K562 (cell line): ENCODE data around the gene SRSF1. TPM values are rescaled to one million over a fixed set of nuclear protein-coding genes. Genes with fewer than 3 reads are reported as not detected.

Source experiments
- BRCA1 ChIP-seq, 2 experiments: fragments of 450-650 bp in 1 of 2; sonication (generic) in 1 of 2; formaldehyde crosslinking in 1 of 2; IDR thresholded peaks; 2 replicates each; pipeline versions ENCODE4 v1.5.0 to v1.6.1; 2017 to 2020; ENCODE audit warnings: mild to moderate bottlenecking in 1 of 2, missing genetic modification reagents in 1 of 2
- BRF1 ChIP-seq: IDR thresholded peaks from 3 replicates; pipeline ENCODE4 v1.6.1; 2011; ENCODE audit warnings: borderline replicate concordance, mild to moderate bottlenecking; ENCODE audit not compliant: insufficient read length; ENCODE audit errors: extremely low read depth
- ELF2 ChIP-seq: fragments of 250-450 bp; sonication (Bioruptor Pico); IDR thresholded peaks from 2 replicates; pipeline ENCODE4 v1.5.0; 2021; ENCODE audit warnings: mild to moderate bottlenecking
- GTF2E2 ChIP-seq: fragments of 200-800 bp; sonication (Bioruptor generic); IDR thresholded peaks from 2 replicates; pipeline ENCODE4 v1.6.1; 2016; ENCODE audit warnings: missing genetic modification characterization, missing compliant biosample characterization
- MEF2D ChIP-seq: conservative IDR thresholded peaks from 2 replicates; pipeline ENCODE4 v1.6.1; 2016; ENCODE audit warnings: low read depth, missing genetic modification characterization, missing compliant biosample characterization
- NR3C1 ChIP-seq: sonication (generic); formaldehyde crosslinking; IDR thresholded peaks from 2 replicates; pipeline ENCODE4 v1.8.1; 2022; ENCODE audit warnings: missing genetic modification reagents
- ZBTB7A ChIP-seq: IDR thresholded peaks from 2 replicates; pipeline ENCODE4 v1.6.1; 2011; ENCODE audit warnings: low read depth, mild to moderate bottlenecking, low read length, moderate library complexity, borderline replicate concordance; ENCODE audit not compliant: control insufficient read depth
- ZFP1 ChIP-seq: fragments of 450-650 bp; formaldehyde crosslinking; IDR thresholded peaks from 2 replicates; pipeline ENCODE4 v1.4.0; 2020; ENCODE audit warnings: mild to moderate bottlenecking, mixed read lengths
- polyA plus RNA-seq, 8 experiments: library from polyadenylated mRNA; depleted of rRNA in 4 of 8; stranded (reverse) in 5 of 8; unstranded in 3 of 8; fragments of >200 nt; fragmentation: Nextera tagmentation in 2 of 8; fragmentation: Illumina TruSeq in 1 of 8; extraction: Ambion mirVana in 2 of 8; extraction: Trizol in 1 of 8; gene quantifications; 2 replicates each; pipeline versions ENCODE4 v1.2.1 to v1.2.3, GENCODE V29; 2011 to 2014; ENCODE audit warnings: inconsistent platforms in 1 of 8, missing spikeins in 1 of 8
- total RNA-seq, 7 experiments: library from RNA; depleted of rRNA in 6 of 7; stranded (reverse); fragments of >200 nt in 6 of 7; fragmentation: Illumina TruSeq in 2 of 7; extraction: Trizol in 2 of 7; gene quantifications; 2 replicates each; pipeline versions ENCODE4 v1.2.1 to v1.2.3, GENCODE V29; 2011 to 2021; ENCODE audit warnings: low replicate concordance in 1 of 7
- TF ChIP-seq, protein P1 (sequence below), 2 experiments: fragments of 450-650 bp in 1 of 2; sonication (generic) in 1 of 2; formaldehyde crosslinking in 1 of 2; IDR thresholded peaks; 2 replicates each; pipeline versions ENCODE4 v1.7.1 to v1.9.0; 2016 to 2022; ENCODE audit warnings: inconsistent platforms in 1 of 2, mild to moderate bottlenecking in 1 of 2, missing genetic modification reagents in 1 of 2
- TF ChIP-seq, protein P2 (sequence below): fragments of 250-450 bp; sonication (Bioruptor Pico); IDR thresholded peaks from 2 replicates; pipeline ENCODE4 v1.5.1; 2021; ENCODE audit warnings: mild to moderate bottlenecking
- TF ChIP-seq, protein P3 (sequence below): fragments of 250-450 bp; sonication (Bioruptor Pico); IDR thresholded peaks from 2 replicates; pipeline ENCODE4 v1.8.0; 2022; ENCODE audit warnings: inconsistent platforms, mild to moderate bottlenecking, moderate library complexity, borderline replicate concordance
- TF ChIP-seq, protein P4 (sequence below): sonication (generic); formaldehyde crosslinking; IDR thresholded peaks from 2 replicates; pipeline ENCODE4 v1.9.0; 2022; ENCODE audit warnings: mild to moderate bottlenecking, missing genetic modification reagents

The SRSF1 gene
- total and polyA plus RNA-seq, 9 of the 15 experiments (the other 6 are each of a cell fraction or from before 2014, with no cell fraction given): 77.8 to 559 (median 442) TPM

DNA sequence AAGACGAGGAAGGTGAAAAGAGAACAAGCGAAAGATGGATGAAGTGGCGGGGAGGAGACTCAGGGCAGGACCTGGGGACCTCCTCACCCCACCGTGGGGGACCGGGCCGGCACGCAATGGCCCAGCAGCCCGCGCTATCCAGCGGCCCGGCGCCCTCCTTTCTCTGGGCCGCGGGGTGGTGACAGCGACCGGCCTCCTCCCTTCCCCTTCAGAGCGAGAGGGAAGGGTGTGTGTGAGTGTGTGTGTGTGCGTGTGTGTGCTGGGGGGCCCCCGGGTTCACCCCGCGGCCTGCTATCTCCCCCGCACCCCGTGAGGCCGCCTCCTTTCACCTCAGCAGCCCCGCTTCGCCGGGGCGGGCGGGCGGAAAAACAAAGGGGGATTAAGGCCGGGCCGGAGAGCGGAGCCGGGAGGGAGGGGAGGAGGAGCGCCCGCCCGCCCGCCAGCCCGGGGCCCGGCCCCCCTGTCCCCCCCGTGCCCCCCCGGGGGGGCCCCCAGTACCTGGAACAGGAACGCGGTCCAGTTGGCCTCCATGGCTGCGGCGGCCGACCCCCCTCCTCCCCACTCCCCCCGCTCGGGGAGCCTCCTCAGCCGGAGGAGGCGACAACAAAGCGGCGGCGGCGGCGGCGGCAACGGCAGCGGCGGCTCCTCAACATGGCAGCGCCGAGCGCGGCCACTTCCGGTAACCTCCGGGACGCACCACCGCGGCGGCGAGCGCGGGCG lies 19.3 kb downstream of the SRSF1 start, which contains the start of gene VEZF1 (continued):
- TF ChIP-seq ZBTB7A (peak; percentile 70; the same call in 1 of the 2 replicates), BRF1 (no peak), ZFP1 (CRISPR knock-in tag) (no peak), NR3C1 (CRISPR knock-in tag) (no peak), MEF2D (tag) (no peak), ELF2 (no peak), BRCA1 (IDR thresholded peaks at IDR 0.05) (no peak), BRCA1 (CRISPR knock-in tag; IDR thresholded peaks at IDR 0.05) (no peak), GTF2E2 (tag) (no peak; the same call in 1 of the 2 replicates)
- TF ChIP-seq, protein P1, sequence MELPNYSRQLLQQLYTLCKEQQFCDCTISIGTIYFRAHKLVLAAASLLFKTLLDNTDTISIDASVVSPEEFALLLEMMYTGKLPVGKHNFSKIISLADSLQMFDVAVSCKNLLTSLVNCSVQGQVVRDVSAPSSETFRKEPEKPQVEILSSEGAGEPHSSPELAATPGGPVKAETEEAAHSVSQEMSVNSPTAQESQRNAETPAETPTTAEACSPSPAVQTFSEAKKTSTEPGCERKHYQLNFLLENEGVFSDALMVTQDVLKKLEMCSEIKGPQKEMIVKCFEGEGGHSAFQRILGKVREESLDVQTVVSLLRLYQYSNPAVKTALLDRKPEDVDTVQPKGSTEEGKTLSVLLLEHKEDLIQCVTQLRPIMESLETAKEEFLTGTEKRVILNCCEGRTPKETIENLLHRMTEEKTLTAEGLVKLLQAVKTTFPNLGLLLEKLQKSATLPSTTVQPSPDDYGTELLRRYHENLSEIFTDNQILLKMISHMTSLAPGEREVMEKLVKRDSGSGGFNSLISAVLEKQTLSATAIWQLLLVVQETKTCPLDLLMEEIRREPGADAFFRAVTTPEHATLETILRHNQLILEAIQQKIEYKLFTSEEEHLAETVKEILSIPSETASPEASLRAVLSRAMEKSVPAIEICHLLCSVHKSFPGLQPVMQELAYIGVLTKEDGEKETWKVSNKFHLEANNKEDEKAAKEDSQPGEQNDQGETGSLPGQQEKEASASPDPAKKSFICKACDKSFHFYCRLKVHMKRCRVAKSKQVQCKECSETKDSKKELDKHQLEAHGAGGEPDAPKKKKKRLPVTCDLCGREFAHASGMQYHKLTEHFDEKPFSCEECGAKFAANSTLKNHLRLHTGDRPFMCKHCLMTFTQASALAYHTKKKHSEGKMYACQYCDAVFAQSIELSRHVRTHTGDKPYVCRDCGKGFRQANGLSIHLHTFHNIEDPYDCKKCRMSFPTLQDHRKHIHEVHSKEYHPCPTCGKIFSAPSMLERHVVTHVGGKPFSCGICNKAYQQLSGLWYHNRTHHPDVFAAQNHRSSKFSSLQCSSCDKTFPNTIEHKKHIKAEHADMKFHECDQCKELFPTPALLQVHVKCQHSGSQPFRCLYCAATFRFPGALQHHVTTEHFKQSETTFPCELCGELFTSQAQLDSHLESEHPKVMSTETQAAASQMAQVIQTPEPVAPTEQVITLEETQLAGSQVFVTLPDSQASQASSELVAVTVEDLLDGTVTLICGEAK (IDR thresholded peaks at IDR 0.05): 0 out of 2 replicates have a peak, but pooled peaks have one; percentile 13
- TF ChIP-seq, protein P1 (CRISPR knock-in tag; IDR thresholded peaks at IDR 0.05): no peak
- TF ChIP-seq, protein P2, sequence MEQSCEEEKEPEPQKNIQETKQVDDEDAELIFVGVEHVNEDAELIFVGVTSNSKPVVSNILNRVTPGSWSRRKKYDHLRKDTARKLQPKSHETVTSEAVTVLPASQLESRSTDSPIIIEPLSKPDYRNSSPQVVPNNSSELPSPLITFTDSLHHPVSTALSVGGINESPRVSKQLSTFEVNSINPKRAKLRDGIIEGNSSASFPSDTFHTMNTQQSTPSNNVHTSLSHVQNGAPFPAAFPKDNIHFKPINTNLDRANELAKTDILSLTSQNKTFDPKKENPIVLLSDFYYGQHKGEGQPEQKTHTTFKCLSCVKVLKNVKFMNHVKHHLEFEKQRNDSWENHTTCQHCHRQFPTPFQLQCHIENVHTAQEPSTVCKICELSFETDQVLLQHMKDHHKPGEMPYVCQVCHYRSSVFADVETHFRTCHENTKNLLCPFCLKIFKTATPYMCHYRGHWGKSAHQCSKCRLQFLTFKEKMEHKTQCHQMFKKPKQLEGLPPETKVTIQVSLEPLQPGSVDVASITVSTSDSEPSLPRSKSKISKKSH: no peak
- TF ChIP-seq, protein P3, sequence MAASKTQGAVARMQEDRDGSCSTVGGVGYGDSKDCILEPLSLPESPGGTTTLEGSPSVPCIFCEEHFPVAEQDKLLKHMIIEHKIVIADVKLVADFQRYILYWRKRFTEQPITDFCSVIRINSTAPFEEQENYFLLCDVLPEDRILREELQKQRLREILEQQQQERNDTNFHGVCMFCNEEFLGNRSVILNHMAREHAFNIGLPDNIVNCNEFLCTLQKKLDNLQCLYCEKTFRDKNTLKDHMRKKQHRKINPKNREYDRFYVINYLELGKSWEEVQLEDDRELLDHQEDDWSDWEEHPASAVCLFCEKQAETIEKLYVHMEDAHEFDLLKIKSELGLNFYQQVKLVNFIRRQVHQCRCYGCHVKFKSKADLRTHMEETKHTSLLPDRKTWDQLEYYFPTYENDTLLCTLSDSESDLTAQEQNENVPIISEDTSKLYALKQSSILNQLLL: no peak
- TF ChIP-seq, protein P4, sequence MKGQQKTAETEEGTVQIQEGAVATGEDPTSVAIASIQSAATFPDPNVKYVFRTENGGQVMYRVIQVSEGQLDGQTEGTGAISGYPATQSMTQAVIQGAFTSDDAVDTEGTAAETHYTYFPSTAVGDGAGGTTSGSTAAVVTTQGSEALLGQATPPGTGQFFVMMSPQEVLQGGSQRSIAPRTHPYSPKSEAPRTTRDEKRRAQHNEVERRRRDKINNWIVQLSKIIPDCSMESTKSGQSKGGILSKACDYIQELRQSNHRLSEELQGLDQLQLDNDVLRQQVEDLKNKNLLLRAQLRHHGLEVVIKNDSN: no peak
